ENCODE measurements around the gene UXS1.
A peak's percentile ranks its signal among the peaks of the same experiment; 100 is the strongest.

The UXS1 gene

GRCh38 chr2:106085181-106085940 is 108.7 kb downstream of the UXS1 start:
- DNase-seq (ENCODE audit: low spot score): no peak

- no peak for DNase-seq (ENCODE audit: low spot score)
Observed at GRCh38 chr2:106080959-106081358, 113.1 kb downstream of the UXS1 start.

- DNase-seq (ENCODE audit: low spot score): no peak
Observed at GRCh38 chr2:106078096-106078495, 116.0 kb downstream of the UXS1 start.

- no peak for DNase-seq (ENCODE audit: low spot score)
Observed at GRCh38 chr2:106076941-106077340, 117.2 kb downstream of the UXS1 start.

GRCh38 chr2:106075048-106075447 is 119.1 kb downstream of the UXS1 start:
- no peak for DNase-seq (ENCODE audit: low spot score)

- no peak for DNase-seq (ENCODE audit: low spot score)
Observed at GRCh38 chr2:106073678-106074406, 120.3 kb downstream of the UXS1 start.

- no peak for DNase-seq (ENCODE audit: low spot score)
Observed at GRCh38 chr2:106070181-106070580, 123.9 kb downstream of the UXS1 start.

GRCh38 chr2:106068451-106068850 is 125.7 kb downstream of the UXS1 start:
- DNase-seq (ENCODE audit: low spot score): no peak

GRCh38 chr2:106065983-106066820 is 127.9 kb downstream of the UXS1 start:
- DNase-seq (ENCODE audit: low spot score): no peak

GRCh38 chr2:106065268-106065982 is 128.7 kb downstream of the UXS1 start:
- no peak for DNase-seq (ENCODE audit: low spot score)

GRCh38 chr2:106063181-106063580 is 130.9 kb downstream of the UXS1 start:
- DNase-seq (ENCODE audit: low spot score): no peak

- DNase-seq (ENCODE audit: low spot score): no peak
Observed at GRCh38 chr2:106062627-106063026, 131.5 kb downstream of the UXS1 start.

- no peak for DNase-seq (ENCODE audit: low spot score)
Observed at GRCh38 chr2:106061611-106062349, 132.3 kb downstream of the UXS1 start.

GRCh38 chr2:106059416-106060065 is 134.6 kb downstream of the UXS1 start:
- no peak for DNase-seq (ENCODE audit: low spot score)

GRCh38 chr2:106058469-106059137 is 135.5 kb downstream of the UXS1 start:
- no peak for DNase-seq (ENCODE audit: low spot score)

GRCh38 chr2:106057206-106057605 is 136.9 kb downstream of the UXS1 start:
- DNase-seq (ENCODE audit: low spot score): peak; percentile 43

GRCh38 chr2:106054880-106055655 is 139.0 kb downstream of the UXS1 start:
- DNase-seq (ENCODE audit: low spot score): no peak

- peak; percentile 13 for DNase-seq (ENCODE audit: low spot score)
Observed at GRCh38 chr2:106054321-106054720, 139.8 kb downstream of the UXS1 start.

- no peak for DNase-seq (ENCODE audit: low spot score)
Observed at GRCh38 chr2:106053581-106053980, 140.5 kb downstream of the UXS1 start.
